Measurements from ENCODE around the gene CYTIP. TPM values are rescaled to one million over a fixed set of nuclear protein-coding genes. Genes with fewer than 3 reads are reported as not detected.

Gene CYTIP
- total RNA-seq, 1 experiment from 2014 or later = 0.57 TPM

- H3K27ac ChIP-seq (ENCODE audit: low read length) = no peak overlapping the region
- no peaks in the 10 kb centered on the region for H3K4me1 ChIP-seq (ENCODE audit: control insufficient read depth, insufficient read depth, low read length)
- H3K4me3 ChIP-seq (ENCODE audit: low read depth in 2 of 2, low read length in 2 of 2) = no peak overlapping the region
- TF ChIP-seq POLR2AphosphoS5 (IDR thresholded peaks at IDR 0.05; ENCODE audit: low read depth, low read length) = no peak
- no peak for TF ChIP-seq TCF7L2 (IDR thresholded peaks at IDR 0.05; ENCODE audit: low read depth, low read length)
- no TSS peak for BruUV-seq (replicated peaks)
- no peaks in the 10 kb centered on the region for H3K36me3 ChIP-seq (ENCODE audit: control insufficient read depth, insufficient read depth, low read length)
- CTCF ChIA-PET = no interaction called here
- ATAC-seq (no peak), DNase-seq (ENCODE audit: low read depth, low spot score) (no peak)
- POLR2A ChIA-PET = no interaction called here
- intact Hi-C loops (cut with micrococcal nuclease; ENCODE audit: unreplicated experiment) (no loop called here), in situ Hi-C loops (cut with HindIII; ENCODE audit: low pct_unique_long_range_greater_than_20kb, low sequenced_read_pairs) (no loop called here)
- H3K9me3 ChIP-seq (ENCODE audit: control insufficient read depth, insufficient read depth, low read depth, low read length) = no peaks in the 10 kb centered on the region
- H3K27me3 ChIP-seq (ENCODE audit: control insufficient read depth, insufficient read depth, low read length) = no peaks in the 10 kb centered on the region
These were observed 32.0 kb upstream of the CYTIP start for GRCh38 chr2:157475722-157476390.

- ChIA-PET POLR2A (no interaction called here), CTCF (no interaction called here)
- H3K9me3 ChIP-seq (ENCODE audit: control insufficient read depth, insufficient read depth, low read depth, low read length) = no peaks in the 10 kb centered on the region
- no TSS peak for BruUV-seq (replicated peaks)
- no peak for DNase-seq (ENCODE audit: low read depth, low spot score)
- H3K36me3 ChIP-seq (ENCODE audit: control insufficient read depth, insufficient read depth, low read length) = no peaks in the 10 kb centered on the region; the same call in 1 of the 2 replicates
- in situ Hi-C loops (cut with HindIII; ENCODE audit: low pct_unique_long_range_greater_than_20kb, low sequenced_read_pairs) = no loop called here
- intact Hi-C loops (cut with micrococcal nuclease; ENCODE audit: unreplicated experiment) = no loop called here
- no peak for ATAC-seq
- no peak for TF ChIP-seq REST (IDR thresholded peaks at IDR 0.05; ENCODE audit: insufficient read depth in 1 of 2, low read depth in 2 of 2, low read length in 1 of 2)
- H3K27me3 ChIP-seq (ENCODE audit: control insufficient read depth, insufficient read depth, low read length) = no peaks in the 10 kb centered on the region
- H3K4me3 ChIP-seq (ENCODE audit: low read depth in 2 of 2, low read length in 2 of 2) = no peak overlapping the region
- H3K27ac ChIP-seq (ENCODE audit: low read length) = no peak overlapping the region
- no peaks in the 10 kb centered on the region for H3K4me1 ChIP-seq (ENCODE audit: control insufficient read depth, insufficient read depth, low read length)
These were observed 29.7 kb upstream of the CYTIP start for GRCh38 chr2:157473581-157473980.

GRCh38 chr2:157471078-157471477 lies 27.2 kb upstream of the CYTIP start:
- ATAC-seq (no peak), DNase-seq (ENCODE audit: low read depth, low spot score) (no peak)
- ChIA-PET CTCF (no interaction called here), POLR2A (no interaction called here)
- in situ Hi-C loops (cut with HindIII; ENCODE audit: low pct_unique_long_range_greater_than_20kb, low sequenced_read_pairs) (no loop called here), intact Hi-C loops (cut with micrococcal nuclease; ENCODE audit: unreplicated experiment) (no loop called here)
- Histone ChIP-seq H3K4me1 (ENCODE audit: control insufficient read depth, insufficient read depth, low read length) (no peaks in the 10 kb centered on the region), H3K27me3 (ENCODE audit: control insufficient read depth, insufficient read depth, low read length) (no peaks in the 10 kb centered on the region), H3K9me3 (ENCODE audit: control insufficient read depth, insufficient read depth, low read depth, low read length) (no peaks in the 10 kb centered on the region), H3K27ac (ENCODE audit: low read length) (no peak overlapping the region), H3K36me3 (ENCODE audit: control insufficient read depth, insufficient read depth, low read length) (no peaks in the 10 kb centered on the region; the same call in 1 of the 2 replicates), H3K4me3 (ENCODE audit: low read depth in 2 of 2, low read length in 2 of 2) (no peak overlapping the region)
- no TSS peak for BruUV-seq (replicated peaks)
- no peak for TF ChIP-seq SIN3A (IDR thresholded peaks at IDR 0.05; ENCODE audit: borderline replicate concordance, insufficient read depth, low read depth, low read length)

- ChIA-PET POLR2A (no interaction called here), CTCF (no interaction called here)
- intact Hi-C loops (cut with micrococcal nuclease; ENCODE audit: unreplicated experiment) = no loop called here
- BruUV-seq (replicated peaks) = no TSS peak
- no peak overlapping the region for H3K4me3 ChIP-seq (ENCODE audit: low read depth in 2 of 2, low read length in 2 of 2)
- no peak overlapping the region for H3K27ac ChIP-seq (ENCODE audit: low read length)
- H3K4me1 ChIP-seq (ENCODE audit: control insufficient read depth, insufficient read depth, low read length) = no peaks in the 10 kb centered on the region
- no peaks in the 10 kb centered on the region for H3K27me3 ChIP-seq (ENCODE audit: control insufficient read depth, insufficient read depth, low read length)
- ATAC-seq = no peak
- TF ChIP-seq TCF7L2 (IDR thresholded peaks at IDR 0.05; ENCODE audit: low read depth, low read length) (no peak), CTCF (IDR thresholded peaks at IDR 0.05) (no peak), REST (IDR thresholded peaks at IDR 0.05; ENCODE audit: insufficient read depth in 1 of 2, low read depth in 2 of 2, low read length in 1 of 2) (no peak), SIN3A (IDR thresholded peaks at IDR 0.05; ENCODE audit: borderline replicate concordance, insufficient read depth, low read depth, low read length) (no peak), POLR2AphosphoS5 (IDR thresholded peaks at IDR 0.05; ENCODE audit: low read depth, low read length) (no peak)
- H3K9me3 ChIP-seq (ENCODE audit: control insufficient read depth, insufficient read depth, low read depth, low read length) = no peaks in the 10 kb centered on the region
- DNase-seq (ENCODE audit: low read depth, low spot score) = no peak
- in situ Hi-C loops (cut with HindIII; ENCODE audit: low pct_unique_long_range_greater_than_20kb, low sequenced_read_pairs) = no loop called here
- H3K36me3 ChIP-seq (ENCODE audit: control insufficient read depth, insufficient read depth, low read length) = no peaks in the 10 kb centered on the region; the same call in 1 of the 2 replicates
These were observed 26.4 kb upstream of the CYTIP start for GRCh38 chr2:157470321-157470720.

All from Panc1 (cell line).